PFSK-1 (cell line): ENCODE results near the gene ZNHIT2.

ENCODE experiments used
- FOXP2 ChIP-seq: optimal IDR thresholded peaks from 2 replicates; pipeline ENCODE3; 2011; ENCODE audit warnings: borderline replicate concordance, control low read depth, inconsistent platforms; ENCODE audit not compliant: insufficient read depth; ENCODE audit errors: extremely low read length, extremely low read depth
- POLR2AphosphoS5 ChIP-seq: IDR thresholded peaks from 2 replicates; pipeline ENCODE4 v1.6.1; 2012; ENCODE audit warnings: low read depth, mild to moderate bottlenecking, control low read depth, low read length, moderate library complexity
- REST ChIP-seq, 2 experiments: IDR thresholded peaks; 2 replicates each; pipeline versions ENCODE4 v1.6.1 to v1.8.0; 2011 to 2012; ENCODE audit warnings: low read depth in 2 of 2, low read length in 2 of 2, control low read depth in 1 of 2, inconsistent platforms in 1 of 2, mild to moderate bottlenecking in 1 of 2, moderate library complexity in 1 of 2; ENCODE audit not compliant: insufficient read depth in 1 of 2
- SIN3A ChIP-seq: IDR thresholded peaks from 2 replicates; pipeline ENCODE4 v1.6.1; 2012; ENCODE audit warnings: mild to moderate bottlenecking, low read length, moderate library complexity, borderline replicate concordance; ENCODE audit not compliant: insufficient read depth
- TAF1 ChIP-seq: IDR thresholded peaks from 2 replicates; pipeline ENCODE4 v1.6.1; 2012; ENCODE audit warnings: low read length, control low read depth, borderline replicate concordance; ENCODE audit not compliant: insufficient read depth

ZNHIT2 gene

GRCh38 chr11:65147352-65148075 lies 30.0 kb upstream of the ZNHIT2 start:
- no peak for TF ChIP-seq POLR2AphosphoS5
- TF ChIP-seq SIN3A = no peak
- no peak for TF ChIP-seq REST (IDR thresholded peaks at IDR 0.05; ENCODE audit: insufficient read depth in 1 of 2, low read depth in 2 of 2, low read length in 2 of 2)
- TF ChIP-seq TAF1 = no peak
- no peak for TF ChIP-seq FOXP2

- TF ChIP-seq POLR2AphosphoS5 (no peak), REST (IDR thresholded peaks at IDR 0.05; ENCODE audit: insufficient read depth in 1 of 2, low read depth in 2 of 2, low read length in 2 of 2) (no peak), SIN3A (no peak), FOXP2 (no peak), TAF1 (no peak)
Measured at GRCh38 chr11:65141896-65142494, 24.5 kb upstream of the ZNHIT2 start.

GRCh38 chr11:65136515-65137096 lies 19.1 kb upstream of the ZNHIT2 start:
- TF ChIP-seq REST (IDR thresholded peaks at IDR 0.05; ENCODE audit: insufficient read depth in 1 of 2, low read depth in 2 of 2, low read length in 2 of 2) = no peak
- no peak for TF ChIP-seq TAF1
- TF ChIP-seq FOXP2 = no peak
- no peak for TF ChIP-seq SIN3A
- TF ChIP-seq POLR2AphosphoS5 = no peak

- TF ChIP-seq FOXP2 (no peak), TAF1 (no peak), SIN3A (no peak), POLR2AphosphoS5 (no peak), REST (IDR thresholded peaks at IDR 0.05; ENCODE audit: insufficient read depth in 1 of 2, low read depth in 2 of 2, low read length in 2 of 2) (no peak)
Measured at GRCh38 chr11:65135633-65136145, 18.2 kb upstream of the ZNHIT2 start.
